Measurements from ENCODE around the gene SASH1. TPM values are rescaled to one million over a fixed set of nuclear protein-coding genes. Genes with fewer than 3 reads are reported as not detected.

Gene SASH1
- total RNA-seq, 1 experiment from 2014 or later: 33.2 TPM

DNA sequence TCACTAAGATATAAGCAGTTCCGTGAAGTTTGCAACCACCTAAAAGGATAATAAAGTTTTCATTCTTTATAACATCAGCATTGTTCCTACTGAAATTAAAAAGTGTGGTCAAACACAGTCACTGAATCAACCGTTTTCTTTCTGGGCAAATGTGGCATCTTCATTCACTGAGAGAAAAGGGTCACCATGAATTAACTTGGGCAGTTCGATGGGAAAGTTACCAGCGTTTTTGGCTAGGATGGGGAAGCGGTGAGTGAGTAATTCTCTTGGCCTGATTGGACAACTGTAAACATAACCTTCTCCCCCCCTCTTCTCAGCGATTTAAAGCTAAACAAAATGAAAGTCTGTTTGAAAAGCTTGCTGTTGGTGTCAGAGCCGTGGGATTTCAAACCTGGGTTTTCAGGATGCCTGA lies 181.8 kb downstream of the SASH1 start:
- Mint-ChIP-seq H3K4me1 (peaks cover 26 to 36% of the 10 kb centered on the region in 2 experiments), H3K4me3 (no peak overlapping the region), H3K36me3 (ENCODE audit: insufficient read depth in 1 of 3, low read depth in 3 of 3) (peaks cover 45 to 58% (median 57%) of the 10 kb centered on the region in 3 experiments), H3K9me3 (0 out of 5 replicates have a peak, but pooled peaks cover 0 to 2% of the 10 kb centered on the region in 2 experiments), H3K27me3 (ENCODE audit: low read depth) (no peaks in the 10 kb centered on the region), H3K27ac (peak overlapping the region in 2 of 3 experiments; percentile 54 to 66; a peak in 3 of 7 replicates)
- WGBS (ENCODE audit: extremely low coverage, insufficient read length, low lambda C conversion rate): no CpG with 5 or more reads among the region's 7 CpGs
- H3K9ac ChIP-seq (ENCODE audit: extremely low read depth, insufficient read length, low read length): no peak overlapping the region
- no peak for TF ChIP-seq CTCF (conservative IDR thresholded peaks at IDR 0.05)
- no peaks in the 10 kb centered on the region for H3K27me3 ChIP-seq (ENCODE audit: insufficient read depth, low read length)
- H4K5ac ChIP-seq (ENCODE audit: insufficient read length, low read depth, low read length): no peak overlapping the region
- no peak overlapping the region for H2BK15ac ChIP-seq (ENCODE audit: low read depth, low read length)
- no peaks in the 10 kb centered on the region for H4K20me1 ChIP-seq (ENCODE audit: control insufficient read depth, insufficient read depth, insufficient read length)
- H3T11ph ChIP-seq (ENCODE audit: low read length): no peak overlapping the region
- H3K79me1 ChIP-seq (ENCODE audit: insufficient read depth, low read depth, low read length, poor library complexity, severe bottlenecking): no peaks in the 10 kb centered on the region
- no peaks in the 10 kb centered on the region for H3K23me2 ChIP-seq (ENCODE audit: insufficient read length, low read depth, low read length, poor library complexity, severe bottlenecking)
- H2BK12ac ChIP-seq (ENCODE audit: insufficient read length, low read depth, low read length): no peak overlapping the region
- no peak overlapping the region for H2AK5ac ChIP-seq (ENCODE audit: insufficient read length, low read length)
- H3K79me2 ChIP-seq (ENCODE audit: insufficient read depth, low read length): no peaks in the 10 kb centered on the region
- H3K9me3 ChIP-seq (ENCODE audit: control insufficient read depth, low read depth, low read length): no peaks in the 10 kb centered on the region
- no peak overlapping the region for H4K8ac ChIP-seq (replicated peaks; ENCODE audit: insufficient read length, low read depth, low read length)
- no peak overlapping the region for H2BK120ac ChIP-seq (ENCODE audit: low read depth, low read length, poor library complexity, severe bottlenecking)
- no peak overlapping the region for H3K4me2 ChIP-seq (ENCODE audit: insufficient read depth, insufficient read length, low read length)
- no peak overlapping the region for H2BK5ac ChIP-seq (ENCODE audit: insufficient read length, low read length)
- H3K4me1 ChIP-seq (ENCODE audit: insufficient read depth, low read length): peaks cover 2% of the 10 kb centered on the region; the same call in 1 of the 2 replicates
- H4K91ac ChIP-seq (ENCODE audit: insufficient read length, low read depth, low read length): no peak overlapping the region
- no peak overlapping the region for H3K4ac ChIP-seq (ENCODE audit: low read depth, low read length)
- H3K14ac ChIP-seq (ENCODE audit: insufficient read depth, low read length): no peak overlapping the region
- H3K23ac ChIP-seq (ENCODE audit: insufficient read length, low read depth, low read length): no peak overlapping the region
- no peak overlapping the region for H3K27ac ChIP-seq (ENCODE audit: insufficient read length, low read depth, low read length)
- H3K56ac ChIP-seq (ENCODE audit: insufficient read length, low read depth, low read length): no peak overlapping the region
- DNase-seq: no peak
- no peak overlapping the region for H2AFZ ChIP-seq (ENCODE audit: low read length)
- no peak overlapping the region for H3K18ac ChIP-seq (ENCODE audit: insufficient read length, low read depth, low read length)
- H2BK20ac ChIP-seq (ENCODE audit: low read depth, low read length, poor library complexity, severe bottlenecking): no peak overlapping the region
